ENCODE results near the gene AQP3.

AQP3 gene

DNA sequence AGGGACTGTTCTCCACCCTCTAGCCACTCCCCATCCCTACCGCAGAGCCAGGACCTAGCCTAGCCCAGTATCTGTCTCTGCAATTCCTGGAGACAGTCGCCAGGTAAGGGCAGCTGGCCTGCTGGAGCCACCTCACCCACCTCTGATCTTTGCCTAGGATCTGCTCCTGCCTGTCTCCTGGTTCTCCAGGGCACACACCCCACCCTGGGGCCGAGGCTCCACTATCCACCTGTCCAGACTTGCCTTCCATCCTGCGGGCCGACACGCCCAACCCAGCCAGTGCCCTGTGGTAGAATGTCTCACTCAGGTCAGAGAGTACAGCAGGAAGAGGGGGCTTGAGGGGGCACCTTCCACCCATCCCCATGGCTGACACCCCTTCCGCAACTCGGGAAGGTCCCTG, 29.3 kb downstream of the AQP3 start:
- no peak for TF ChIP-seq ZFX (IDR thresholded peaks at IDR 0.05; ENCODE audit: borderline replicate concordance)
- TF ChIP-seq, protein P1, sequence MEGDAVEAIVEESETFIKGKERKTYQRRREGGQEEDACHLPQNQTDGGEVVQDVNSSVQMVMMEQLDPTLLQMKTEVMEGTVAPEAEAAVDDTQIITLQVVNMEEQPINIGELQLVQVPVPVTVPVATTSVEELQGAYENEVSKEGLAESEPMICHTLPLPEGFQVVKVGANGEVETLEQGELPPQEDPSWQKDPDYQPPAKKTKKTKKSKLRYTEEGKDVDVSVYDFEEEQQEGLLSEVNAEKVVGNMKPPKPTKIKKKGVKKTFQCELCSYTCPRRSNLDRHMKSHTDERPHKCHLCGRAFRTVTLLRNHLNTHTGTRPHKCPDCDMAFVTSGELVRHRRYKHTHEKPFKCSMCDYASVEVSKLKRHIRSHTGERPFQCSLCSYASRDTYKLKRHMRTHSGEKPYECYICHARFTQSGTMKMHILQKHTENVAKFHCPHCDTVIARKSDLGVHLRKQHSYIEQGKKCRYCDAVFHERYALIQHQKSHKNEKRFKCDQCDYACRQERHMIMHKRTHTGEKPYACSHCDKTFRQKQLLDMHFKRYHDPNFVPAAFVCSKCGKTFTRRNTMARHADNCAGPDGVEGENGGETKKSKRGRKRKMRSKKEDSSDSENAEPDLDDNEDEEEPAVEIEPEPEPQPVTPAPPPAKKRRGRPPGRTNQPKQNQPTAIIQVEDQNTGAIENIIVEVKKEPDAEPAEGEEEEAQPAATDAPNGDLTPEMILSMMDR (IDR thresholded peaks at IDR 0.05) = no peak
- H3K27ac ChIP-seq = peak overlapping the region; percentile 76

GRCh38 chr9:33416996-33417395, 30.4 kb downstream of the AQP3 start:
- peak overlapping the region; percentile 76 for H3K27ac ChIP-seq
- TF ChIP-seq ZFX (IDR thresholded peaks at IDR 0.05; ENCODE audit: borderline replicate concordance) = no peak
- TF ChIP-seq, protein P1 (IDR thresholded peaks at IDR 0.05) = no peak

DNA sequence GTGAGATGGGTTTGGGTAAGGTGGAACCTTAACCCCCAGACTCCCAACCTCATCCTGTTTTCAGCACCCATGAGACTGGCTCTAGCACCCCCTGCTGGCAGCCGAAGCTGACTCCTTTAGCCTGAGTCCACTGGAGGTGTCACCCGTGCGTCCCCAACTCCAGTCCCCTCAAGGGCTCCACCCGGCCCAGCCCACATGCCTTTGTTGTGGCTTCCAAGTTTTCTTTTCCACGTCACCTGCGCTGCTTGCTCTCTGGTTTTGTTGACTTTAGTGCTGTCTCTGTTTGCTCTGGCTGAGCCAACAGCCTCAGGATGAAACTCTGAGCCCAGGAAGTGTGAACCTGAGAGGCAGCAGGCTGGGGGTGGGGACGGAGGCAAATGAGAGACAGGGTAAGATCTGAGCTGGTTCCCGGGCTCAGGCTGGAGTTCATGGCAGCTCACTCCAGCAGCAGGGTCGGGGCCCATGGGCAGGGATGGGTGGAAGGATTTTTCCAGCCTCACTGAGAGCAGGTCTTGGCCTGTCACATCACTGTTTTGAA, 31.8 kb downstream of the AQP3 start:
- no peak for TF ChIP-seq ZFX (IDR thresholded peaks at IDR 0.05; ENCODE audit: borderline replicate concordance)
- TF ChIP-seq, protein P1 (IDR thresholded peaks at IDR 0.05) = peak; percentile 91
- H3K27ac ChIP-seq = peak overlapping the region; percentile 76

GRCh38 chr9:33414889-33415500, 32.4 kb downstream of the AQP3 start:
- TF ChIP-seq ZFX (IDR thresholded peaks at IDR 0.05; ENCODE audit: borderline replicate concordance) = no peak
- TF ChIP-seq, protein P1 (IDR thresholded peaks at IDR 0.05) = no peak
- H3K27ac ChIP-seq = peak overlapping the region; percentile 76

DNA sequence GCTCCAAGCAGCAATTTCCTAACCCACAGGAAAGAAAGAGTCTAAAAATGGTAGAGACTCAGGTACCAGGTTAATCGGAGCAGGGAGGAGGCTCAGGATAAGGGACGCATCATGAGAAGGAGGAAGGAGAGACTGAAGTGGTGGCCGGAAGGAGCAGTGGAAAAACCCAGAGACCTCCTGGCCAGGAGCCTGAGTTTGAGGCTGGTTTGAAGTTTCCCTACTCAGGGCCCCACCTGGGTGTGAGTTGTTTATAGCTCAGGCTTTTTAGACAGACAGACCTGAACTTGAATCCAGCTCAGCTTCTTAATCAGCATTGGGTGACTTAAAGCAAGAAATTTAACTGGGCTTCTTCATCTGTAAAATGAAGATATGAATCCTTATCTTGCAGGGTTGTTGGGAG, 33.1 kb downstream of the AQP3 start:
- peak overlapping the region; percentile 76 for H3K27ac ChIP-seq
- no peak for TF ChIP-seq ZFX (IDR thresholded peaks at IDR 0.05; ENCODE audit: borderline replicate concordance)
- TF ChIP-seq, protein P1 (IDR thresholded peaks at IDR 0.05) = no peak

- no peak for TF ChIP-seq ZFX (IDR thresholded peaks at IDR 0.05; ENCODE audit: borderline replicate concordance)
- TF ChIP-seq, protein P1 (IDR thresholded peaks at IDR 0.05) = no peak
Measured at GRCh38 chr9:33408087-33408486, 39.3 kb downstream of the AQP3 start.

DNA sequence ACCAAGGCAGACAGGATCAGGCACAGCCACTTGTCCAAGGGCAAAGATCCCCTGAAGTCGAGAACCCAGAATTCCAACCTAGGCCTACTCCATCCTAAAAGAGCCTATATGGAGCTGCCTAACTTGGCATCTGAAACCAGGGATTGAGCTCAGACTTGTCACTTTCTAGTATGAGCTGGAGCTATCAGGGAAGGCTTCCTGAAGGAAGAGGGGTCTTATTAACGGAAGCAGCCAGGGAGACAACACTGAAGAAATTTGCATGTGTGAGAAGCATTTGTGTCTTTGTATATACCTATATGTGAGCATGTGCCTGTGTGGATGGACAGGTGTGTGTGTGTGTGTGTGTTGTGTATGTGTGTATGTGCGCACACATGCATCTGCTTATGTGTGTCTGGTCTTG, 40.3 kb downstream of the AQP3 start:
- H3K27ac ChIP-seq = no peak overlapping the region
- TF ChIP-seq ZFX (IDR thresholded peaks at IDR 0.05; ENCODE audit: borderline replicate concordance) = no peak
- TF ChIP-seq, protein P1 (IDR thresholded peaks at IDR 0.05) = no peak

More at GRCh38 chr9:33408087-33408486, 39.3 kb downstream of the AQP3 start:
- no peak overlapping the region for H3K27ac ChIP-seq

Data from 22Rv1 (cell line).